ENCODE data around the gene FOXA2. TPM values are rescaled to one million over a fixed set of nuclear protein-coding genes. Genes with fewer than 3 reads are reported as not detected.

The FOXA2 gene
- total and polyA plus RNA-seq, 2 donors (not counting 1 experiment from before 2014, with no cell fraction given), result not detected

- no peaks in the 10 kb centered on the region for H3K36me3 ChIP-seq (ENCODE audit: control insufficient read depth, insufficient read depth, low read length)
- no peak overlapping the region for H2AFZ ChIP-seq (ENCODE audit: low read length)
- peaks cover 54% of the 10 kb centered on the region for H3K27me3 ChIP-seq (ENCODE audit: control insufficient read depth, insufficient read depth, low read length)
Measured at GRCh38 chr20:22579711-22580697, 4.4 kb downstream of the FOXA2 start.

GRCh38 chr20:22579119-22579427, 5.3 kb downstream of the FOXA2 start:
- no peak overlapping the region for H3K9ac ChIP-seq (ENCODE audit: insufficient read depth, low read length)
- H3K27ac ChIP-seq (ENCODE audit: insufficient read depth, low read length), result no peak overlapping the region
- H3K36me3 ChIP-seq (ENCODE audit: control insufficient read depth, insufficient read depth, low read length), result no peaks in the 10 kb centered on the region
- DNase-seq (ENCODE audit: low read depth in 2 of 2), result no peak
- H3K4me3 ChIP-seq (replicated peaks in 1 of 4; ENCODE audit: control extremely low read depth in 1 of 4, insufficient read depth in 1 of 4, low read depth in 3 of 4, low read length in 4 of 4), result no peak overlapping the region
- H3K4me1 ChIP-seq (ENCODE audit: control insufficient read depth, extremely low read depth, insufficient read depth, low read length), result no peaks in the 10 kb centered on the region
- peaks cover 54% of the 10 kb centered on the region for H3K27me3 ChIP-seq (ENCODE audit: control insufficient read depth, insufficient read depth, low read length)
- H2AFZ ChIP-seq (ENCODE audit: low read length), result no peak overlapping the region
- H3K9me3 ChIP-seq (ENCODE audit: control insufficient read depth, insufficient read depth, low read depth, low read length), result no peaks in the 10 kb centered on the region
- H4K20me1 ChIP-seq (ENCODE audit: control insufficient read depth, extremely low read depth, insufficient read depth, low read length), result no peaks in the 10 kb centered on the region
- no peaks in the 10 kb centered on the region for H3K79me2 ChIP-seq (ENCODE audit: control insufficient read depth, insufficient read depth, low read length)
- TF ChIP-seq CTCF (conservative IDR thresholded peaks at IDR 0.05 in 1 of 2, IDR thresholded peaks at IDR 0.05 in 1 of 2; ENCODE audit: low read depth in 1 of 2, low read length in 2 of 2), result no peak
- TF ChIP-seq EZH2 (IDR thresholded peaks at IDR 0.05; ENCODE audit: low read length, missing control alignments), result no peak
- H3K4me2 ChIP-seq (ENCODE audit: extremely low read depth, insufficient read depth, low read length), result no peak overlapping the region

More at GRCh38 chr20:22579711-22580697, 4.4 kb downstream of the FOXA2 start:
- Histone ChIP-seq H3K27ac (ENCODE audit: insufficient read depth, low read length) (no peak overlapping the region), H3K9me3 (ENCODE audit: control insufficient read depth, insufficient read depth, low read depth, low read length) (no peaks in the 10 kb centered on the region), H3K79me2 (ENCODE audit: control insufficient read depth, insufficient read depth, low read length) (no peaks in the 10 kb centered on the region), H3K9ac (ENCODE audit: insufficient read depth, low read length) (no peak overlapping the region), H4K20me1 (ENCODE audit: control insufficient read depth, extremely low read depth, insufficient read depth, low read length) (no peaks in the 10 kb centered on the region), H3K4me3 (replicated peaks in 1 of 4; ENCODE audit: control extremely low read depth in 1 of 4, insufficient read depth in 1 of 4, low read depth in 3 of 4, low read length in 4 of 4) (no peak overlapping the region), H3K4me1 (ENCODE audit: control insufficient read depth, extremely low read depth, insufficient read depth, low read length) (no peaks in the 10 kb centered on the region), H3K4me2 (ENCODE audit: extremely low read depth, insufficient read depth, low read length) (no peak overlapping the region)
- no peak for DNase-seq (ENCODE audit: low read depth in 2 of 2)
- TF ChIP-seq CTCF (conservative IDR thresholded peaks at IDR 0.05 in 1 of 2, IDR thresholded peaks at IDR 0.05 in 1 of 2; ENCODE audit: low read depth in 1 of 2, low read length in 2 of 2), result no peak
- peak; percentile 79 for TF ChIP-seq EZH2 (IDR thresholded peaks at IDR 0.05; ENCODE audit: low read length, missing control alignments)

- no peak for DNase-seq (ENCODE audit: low read depth in 2 of 2)
- no peak overlapping the region for H3K9ac ChIP-seq (ENCODE audit: insufficient read depth, low read length)
- no peak overlapping the region for H3K4me2 ChIP-seq (ENCODE audit: extremely low read depth, insufficient read depth, low read length)
- peaks cover 53% of the 10 kb centered on the region for H3K27me3 ChIP-seq (ENCODE audit: control insufficient read depth, insufficient read depth, low read length)
- H3K9me3 ChIP-seq (ENCODE audit: control insufficient read depth, insufficient read depth, low read depth, low read length), result no peaks in the 10 kb centered on the region
- no peaks in the 10 kb centered on the region for H3K4me1 ChIP-seq (ENCODE audit: control insufficient read depth, extremely low read depth, insufficient read depth, low read length)
- no peak overlapping the region for H3K4me3 ChIP-seq (replicated peaks in 1 of 4; ENCODE audit: control extremely low read depth in 1 of 4, insufficient read depth in 1 of 4, low read depth in 3 of 4, low read length in 4 of 4)
- H3K79me2 ChIP-seq (ENCODE audit: control insufficient read depth, insufficient read depth, low read length), result no peaks in the 10 kb centered on the region
- H3K36me3 ChIP-seq (ENCODE audit: control insufficient read depth, insufficient read depth, low read length), result no peaks in the 10 kb centered on the region
- no peak overlapping the region for H2AFZ ChIP-seq (ENCODE audit: low read length)
- H4K20me1 ChIP-seq (ENCODE audit: control insufficient read depth, extremely low read depth, insufficient read depth, low read length), result no peaks in the 10 kb centered on the region
- no peak for TF ChIP-seq CTCF (conservative IDR thresholded peaks at IDR 0.05 in 1 of 2, IDR thresholded peaks at IDR 0.05 in 1 of 2; ENCODE audit: low read depth in 1 of 2, low read length in 2 of 2)
- peak; percentile 27 for TF ChIP-seq EZH2 (IDR thresholded peaks at IDR 0.05; ENCODE audit: low read length, missing control alignments)
- no peak overlapping the region for H3K27ac ChIP-seq (ENCODE audit: insufficient read depth, low read length)
Measured at GRCh38 chr20:22578221-22579118, 5.9 kb downstream of the FOXA2 start.

Data from fibroblast of lung (primary cell).